ENCODE results near the gene IZUMO4. TPM values are rescaled to one million over a fixed set of nuclear protein-coding genes. Genes with fewer than 3 reads are reported as not detected.

Gene IZUMO4
- total and polyA plus RNA-seq, 10 of the 15 experiments (the other 5 are each of a cell fraction or from before 2014, with no cell fraction given): 0.53 to 27.1 (median 7.5) TPM

- TF ChIP-seq CEBPZ (IDR thresholded peaks at IDR 0.05; ENCODE audit: low read depth, low read length): no peak
- TF ChIP-seq HCFC1 (IDR thresholded peaks at IDR 0.05; ENCODE audit: low read length): no peak; the same call in 1 of the 2 replicates
- no peak for TF ChIP-seq ATF2 (IDR thresholded peaks at IDR 0.05; ENCODE audit: low read length)
- TF ChIP-seq LARP7 (IDR thresholded peaks at IDR 0.05): peak; percentile 100
- TF ChIP-seq RFX5 (IDR thresholded peaks at IDR 0.05; ENCODE audit: low read depth, low read length): no peak
- TF ChIP-seq SMARCA5 (IDR thresholded peaks at IDR 0.05): peak; percentile 96; the same call in 1 of the 2 replicates
- TF ChIP-seq RCOR1 (conservative IDR thresholded peaks at IDR 0.05; ENCODE audit: low read depth, low read length): 0 out of 2 replicates have a peak, but pooled peaks have one; percentile 47
- TF ChIP-seq NR2C1 (IDR thresholded peaks at IDR 0.05): 0 out of 2 replicates have a peak, but pooled peaks have one; percentile 46
- 0 out of 2 replicates have a peak, but pooled peaks have one; percentile 3 for TF ChIP-seq PRDM15 (CRISPR knock-in tag; IDR thresholded peaks at IDR 0.05)
- TF ChIP-seq ZNF687 (IDR thresholded peaks at IDR 0.05): peak; percentile 77
- 0 out of 2 replicates have a peak, but pooled peaks have one; percentile 50 for TF ChIP-seq PML (IDR thresholded peaks at IDR 0.05; ENCODE audit: low read length)
- peak; percentile 98 for TF ChIP-seq GATAD2B (conservative IDR thresholded peaks at IDR 0.05; ENCODE audit: low read depth)
- no peak for TF ChIP-seq HDAC2 (IDR thresholded peaks at IDR 0.05)
- no peak for TF ChIP-seq RAD21 (IDR thresholded peaks at IDR 0.05; ENCODE audit: insufficient read depth, low read depth, low read length)
- TF ChIP-seq NKRF (conservative IDR thresholded peaks at IDR 0.05): peak; percentile 98
- peak; percentile 97 for TF ChIP-seq ZNF207 (IDR thresholded peaks at IDR 0.05; ENCODE audit: borderline replicate concordance)
Observed at GRCh38 chr19:2096034-2096479, 658 bp upstream of the IZUMO4 start, which contains the start of gene MOB3A (continued).

Data from GM12878 (cell line).